SK-N-SH (cell line): ENCODE results near the gene CD300LG. TPM values are rescaled to one million over a fixed set of nuclear protein-coding genes. Genes with fewer than 3 reads are reported as not detected.
"Not testable (repeated sequence)": the region's sequence is repeated elsewhere in the genome, so short reads cannot be mapped to it uniquely, and the experiment has no call there.

Experiments
- CTCF ChIA-PET: fragments of 300-600, 350-600 bp; formaldehyde crosslinking; extraction: SDS; loops from one replicate; lab custom pipeline; 2021; lab: Yijun Ruan, JAX
- POLR2A ChIA-PET: fragments of 350-600 bp; sonication (Branson Sonifier 250); formaldehyde crosslinking; extraction: SDS; loops from one replicate; lab custom pipeline; 2020; ENCODE audit warnings: antibody characterized with exemption, inconsistent platforms; lab: Yijun Ruan, JAX
- DNase-seq: peaks from one replicate; pipeline ENCODE4 v3.0.0; 2012
- H2AFZ ChIP-seq: fragments of 200-600 bp; sonication (generic); 2 replicates; pipeline ENCODE4 v1.8.1; 2016; ENCODE audit warnings: antibody characterized with exemption, mild to moderate bottlenecking, low read depth
- H3F3A ChIP-seq: fragments of 200-600 bp; sonication (generic); replicated peaks from 2 replicates; pipeline ENCODE3; 2016; ENCODE audit warnings: antibody characterized with exemption, mild to moderate bottlenecking; ENCODE audit not compliant: insufficient read depth
- H3K27ac ChIP-seq, 2 experiments: fragments of 200-500 bp in 1 of 2; fragments of 200-600 bp in 1 of 2; sonication (Bioruptor generic) in 1 of 2; sonication (generic), shearing (Covaris generic) in 1 of 2; 2 replicates each; pipeline versions ENCODE4 v1.5.1 to v1.6.1; 2014 to 2016; ENCODE audit warnings: low read depth in 2 of 2, inconsistent platforms in 1 of 2, low read length in 1 of 2, mild to moderate bottlenecking in 1 of 2, mixed read lengths in 1 of 2
- H3K27me3 ChIP-seq: fragments of 200-600 bp; sonication (generic), shearing (Covaris generic); 2 replicates; pipeline ENCODE4 v1.6.1; 2016; ENCODE audit warnings: mixed run types; ENCODE audit not compliant: insufficient read depth
- H3K36me3 ChIP-seq, 2 experiments: fragments of 200-500 bp in 1 of 2; fragments of 200-600 bp in 1 of 2; sonication (Bioruptor generic) in 1 of 2; sonication (generic) in 1 of 2; replicated peaks in 1 of 2; 2 replicates each; pipeline versions ENCODE3 to v1.5.1; 2014 to 2016; ENCODE audit warnings: low read length in 1 of 2, mild to moderate bottlenecking in 1 of 2; ENCODE audit not compliant: insufficient read depth in 2 of 2, control insufficient read depth in 1 of 2
- H3K4me1 ChIP-seq, 2 experiments: fragments of 200-500 bp in 1 of 2; fragments of 200-600 bp in 1 of 2; sonication (Bioruptor generic) in 1 of 2; sonication (generic), shearing (Covaris generic) in 1 of 2; 2 replicates each; pipeline versions ENCODE4 v1.5.1 to v1.6.1; 2014 to 2016; ENCODE audit warnings: low read depth in 1 of 2, low read length in 1 of 2, mixed run types in 1 of 2; ENCODE audit not compliant: insufficient read depth in 2 of 2, control insufficient read depth in 1 of 2
- H3K4me2 ChIP-seq: fragments of 200-600 bp; sonication (generic), shearing (Covaris generic); 2 replicates; pipeline ENCODE4 v1.6.1; 2017; ENCODE audit warnings: mixed run types
- H3K4me3 ChIP-seq, 2 experiments: fragments of 200-500 bp in 1 of 2; fragments of 200-600 bp in 1 of 2; sonication (Bioruptor generic) in 1 of 2; sonication (generic), shearing (Covaris generic) in 1 of 2; 2 replicates each; pipeline versions ENCODE4 v1.5.1 to v1.8.1; 2014 to 2016; ENCODE audit warnings: low read depth in 2 of 2, inconsistent platforms in 1 of 2, low read length in 1 of 2, mild to moderate bottlenecking in 1 of 2, mixed read lengths in 1 of 2, moderate library complexity in 1 of 2
- H3K79me2 ChIP-seq: fragments of 200-600 bp; sonication (generic); 2 replicates; pipeline ENCODE4 v1.8.1; 2017; ENCODE audit warnings: mild to moderate bottlenecking; ENCODE audit not compliant: insufficient read depth
- H3K9ac ChIP-seq: fragments of 200-600 bp; sonication (generic); 2 replicates; pipeline ENCODE4 v1.6.1; 2017; ENCODE audit warnings: mixed run types
- H3K9me2 ChIP-seq: fragments of 200-600 bp; sonication (generic); 2 replicates; pipeline ENCODE4 v1.6.1; 2017; ENCODE audit warnings: mixed run types
- H3K9me3 ChIP-seq: fragments of 200-600 bp; sonication (generic); 2 replicates; pipeline ENCODE4 v1.6.1; 2017; ENCODE audit warnings: mixed run types, mild to moderate bottlenecking, moderate library complexity
- H4K20me1 ChIP-seq: fragments of 200-600 bp; sonication (generic); 2 replicates; pipeline ENCODE4 v1.6.1; 2017; ENCODE audit warnings: mild to moderate bottlenecking, mixed run types; ENCODE audit not compliant: insufficient read depth
- CTCF ChIP-seq: fragments of 200-600 bp; sonication (generic); IDR thresholded peaks from 2 replicates; pipeline ENCODE4 v1.6.1; 2017; ENCODE audit warnings: antibody characterized with exemption, mild to moderate bottlenecking, moderate library complexity
- FOXJ3 ChIP-seq: sonication (generic); formaldehyde crosslinking; IDR thresholded peaks from 2 replicates; pipeline ENCODE4 v1.5.1; 2020; ENCODE audit warnings: mild to moderate bottlenecking, missing genetic modification reagents
- FOXM1 ChIP-seq: IDR thresholded peaks from 2 replicates; pipeline ENCODE4 v1.4.0; 2012; ENCODE audit warnings: low read depth, mild to moderate bottlenecking
- GABPA ChIP-seq: IDR thresholded peaks from 2 replicates; pipeline ENCODE4 v1.4.0; 2012; ENCODE audit warnings: low read depth, mild to moderate bottlenecking
- MEF2A ChIP-seq: IDR thresholded peaks from 2 replicates; pipeline ENCODE4 v1.4.0; 2012; ENCODE audit warnings: low read depth, borderline replicate concordance
- POLR2AphosphoS5 ChIP-seq: IDR thresholded peaks from 2 replicates; pipeline ENCODE4 v1.6.1; 2012; ENCODE audit warnings: low read depth, low read length
- RAD21 ChIP-seq: IDR thresholded peaks from 2 replicates; pipeline ENCODE4 v1.6.1; 2012; ENCODE audit warnings: mild to moderate bottlenecking, low read length
- RCOR1 ChIP-seq: fragments of 150-350 bp; IDR thresholded peaks from 2 replicates; pipeline ENCODE4 v1.6.1; 2017; ENCODE audit warnings: antibody characterized with exemption, low read length
- RFX5 ChIP-seq: IDR thresholded peaks from 2 replicates; pipeline ENCODE4 v1.6.1; 2012; ENCODE audit warnings: mild to moderate bottlenecking, improper control_type of control experiment, low read length
- RXRA ChIP-seq: IDR thresholded peaks from 2 replicates; pipeline ENCODE4 v1.4.0; 2012; ENCODE audit warnings: low read depth, mild to moderate bottlenecking, borderline replicate concordance
- TAF1 ChIP-seq: IDR thresholded peaks from 2 replicates; pipeline ENCODE4 v1.6.1; 2012; ENCODE audit warnings: low read depth, mild to moderate bottlenecking, low read length, moderate library complexity, borderline replicate concordance
- TEAD4 ChIP-seq: IDR thresholded peaks from 2 replicates; pipeline ENCODE4 v1.4.0; 2012; ENCODE audit warnings: mild to moderate bottlenecking, borderline replicate concordance; ENCODE audit not compliant: insufficient read depth
- WGBS: methylation state at CpG from one replicate; pipeline ENCODE4 v1.1.6; 2017; ENCODE audit warnings: low lambda C conversion rate; 5-methylcytosine and 5-hydroxymethylcytosine counted together
- polyA plus RNA-seq, 3 experiments: library from polyadenylated mRNA; depleted of rRNA; stranded (reverse); fragments of >200 nt; gene quantifications; 2 replicates each; pipeline ENCODE4 v1.2.3, GENCODE V29; 2012

CD300LG gene
- polyA plus RNA-seq, 1 of the 3 experiments (the other 2 are of a cell fraction) = not detected

GRCh38 chr17:43891851-43892646 lies 45.1 kb downstream of the CD300LG start:
- ChIA-PET CTCF (interaction anchor here (1.0 to 23.5 kb wide), 5 partner anchors 10 to 52 kb away, joined by 3 to 344 read pairs (median 6); no protein-coding TSS in a partner anchor), POLR2A (no interaction called here)
- H3K9me2 ChIP-seq = no peaks in the 10 kb centered on the region
- H3K9ac ChIP-seq = no peak overlapping the region
- WGBS = 88% methylated on average over 5 of the region's 5 CpGs
- H3K79me2 ChIP-seq = no peaks in the 10 kb centered on the region
- DNase-seq = no peak
- H3K4me2 ChIP-seq = no peak overlapping the region
- no peaks in the 10 kb centered on the region for H3K27me3 ChIP-seq
- no peaks in the 10 kb centered on the region for H3K9me3 ChIP-seq
- H2AFZ ChIP-seq = no peak overlapping the region
- no peaks in the 10 kb centered on the region for H3F3A ChIP-seq
- peaks cover 0 to 9% of the 10 kb centered on the region in 2 experiments; a peak in 1 of 4 replicates for H3K4me1 ChIP-seq
- no peak overlapping the region for H3K4me3 ChIP-seq
- H3K27ac ChIP-seq = no peak overlapping the region
- no peak for TF ChIP-seq FOXJ3 (CRISPR knock-in tag)
- TF ChIP-seq GABPA = no peak
- TF ChIP-seq RXRA = no peak
- TF ChIP-seq MEF2A = no peak
- TF ChIP-seq CTCF = no peak
- TF ChIP-seq RAD21 = no peak
- TF ChIP-seq TEAD4 = no peak
- no peak for TF ChIP-seq RFX5
- TF ChIP-seq, all 33 proteins: peak for 0
- Histone ChIP-seq H4K20me1 (no peaks in the 10 kb centered on the region), H3K36me3 (no peaks in the 10 kb centered on the region)

GRCh38 chr17:43892647-43892952 lies 45.6 kb downstream of the CD300LG start:
- TF ChIP-seq POLR2AphosphoS5 (no peak), RCOR1 (no peak), RAD21 (no peak), MEF2A (no peak), TAF1 (no peak), FOXM1 (no peak), TEAD4 (no peak)
- H3K9ac ChIP-seq = no peak overlapping the region
- ChIA-PET POLR2A (no interaction called here), CTCF (interaction anchor here (1.4 to 23.5 kb wide), 4 partner anchors 10 to 51 kb away, joined by 3 to 344 read pairs (median 8); no protein-coding TSS in a partner anchor)
- no peak overlapping the region for H3K27ac ChIP-seq
- no peak overlapping the region for H3K4me3 ChIP-seq
- DNase-seq = no peak
- no peaks in the 10 kb centered on the region for H3K9me2 ChIP-seq
- WGBS = 77% methylated on average over 4 of the region's 4 CpGs
- no peaks in the 10 kb centered on the region for H3K79me2 ChIP-seq
- H3K4me2 ChIP-seq = no peak overlapping the region
- H3K27me3 ChIP-seq = no peaks in the 10 kb centered on the region
- no peak overlapping the region for H2AFZ ChIP-seq
- no peaks in the 10 kb centered on the region for H3K9me3 ChIP-seq
- no peaks in the 10 kb centered on the region for H3K36me3 ChIP-seq
- peaks cover 0 to 9% of the 10 kb centered on the region in 2 experiments; a peak in 1 of 4 replicates for H3K4me1 ChIP-seq
- H3F3A ChIP-seq = no peaks in the 10 kb centered on the region
- H4K20me1 ChIP-seq = no peaks in the 10 kb centered on the region

- H3K27me3 ChIP-seq, DNase-seq, H3K27ac ChIP-seq, H3K36me3 ChIP-seq, H3K9me2 ChIP-seq, H3K4me1 ChIP-seq, H3K9me3 ChIP-seq, POLR2A ChIA-PET, H3K9ac ChIP-seq, H2AFZ ChIP-seq, H4K20me1 ChIP-seq, H3F3A ChIP-seq, H3K79me2 ChIP-seq, H3K4me3 ChIP-seq, H3K4me2 ChIP-seq: not testable (repeated sequence)
- CTCF ChIA-PET = interaction anchor here (0.7 to 23.5 kb wide), 3 partner anchors 16 to 53 kb away, joined by 3 to 344 read pairs (median 4); no protein-coding TSS in a partner anchor
- 88% methylated on average over 4 of the region's 4 CpGs for WGBS
Measured at GRCh38 chr17:43894494-43894893, 47.5 kb downstream of the CD300LG start.
